Endothelial cell of umbilical vein (primary cell): Measurements from ENCODE around the gene ASTN1. TPM values are rescaled to one million over a fixed set of nuclear protein-coding genes. Genes with fewer than 3 reads are reported as not detected.

Source experiments
- BruUV-seq: library from RNA; stranded (reverse); fragments of 400-500 nt; replicated peaks from 2 replicates; lab custom pipeline; 2021; lab: Mats Ljungman, UMichigan
- CTCF ChIA-PET: fragments of 300-600, 350-600 bp; sonication (Branson Sonifier 250); formaldehyde crosslinking; loops from one replicate; lab custom pipeline; 2021; ENCODE audit warnings: antibody characterized with exemption, inconsistent platforms; lab: Charles Lee
- POLR2A ChIA-PET: fragments of 300-600, 350-600 bp; sonication (Branson Sonifier 250); formaldehyde crosslinking; loops from one replicate; lab custom pipeline; 2021; ENCODE audit warnings: antibody characterized with exemption, inconsistent platforms; lab: Charles Lee
- DNase-seq: peaks from one replicate; pipeline ENCODE4 v3.0.0-alpha.2; 2011; ENCODE audit warnings: low read depth, low spot score
- FAIRE-seq: peaks from 2 replicates; lab custom pipeline; 2011; peaks lifted over from hg19 to GRCh38; lab: Jason Lieb, UNC
- H2AFZ ChIP-seq: 2 replicates; pipeline ENCODE4 v1.6.0; 2012; ENCODE audit warnings: low read depth, low read length, control low read depth, inconsistent platforms
- H3K27ac ChIP-seq: 2 replicates; pipeline ENCODE4 v1.5.1; 2011; ENCODE audit warnings: low read depth, mild to moderate bottlenecking, control low read depth, low read length, moderate library complexity; ENCODE audit not compliant: insufficient read depth
- H3K27me3 ChIP-seq, 2 experiments: 2 replicates each; pipeline versions ENCODE4 v1.6.0 to v1.6.1; 2011; ENCODE audit warnings: low read length in 2 of 2, mixed read lengths in 1 of 2; ENCODE audit not compliant: control insufficient read depth in 2 of 2, insufficient read depth in 2 of 2
- H3K36me3 ChIP-seq, 2 experiments: 2 replicates in 1 of 2; 3 replicates in 1 of 2; pipeline ENCODE4 v1.5.1; 2011; ENCODE audit warnings: low read length in 2 of 2, mild to moderate bottlenecking in 1 of 2, moderate library complexity in 1 of 2; ENCODE audit not compliant: control insufficient read depth in 2 of 2, insufficient read depth in 2 of 2; ENCODE audit errors: extremely low read depth in 1 of 2
- H3K4me1 ChIP-seq: 3 replicates; pipeline ENCODE4 v1.5.1; 2011; ENCODE audit warnings: mild to moderate bottlenecking, low read length; ENCODE audit not compliant: control insufficient read depth, insufficient read depth; ENCODE audit errors: extremely low read depth
- H3K4me2 ChIP-seq: 2 replicates; pipeline ENCODE4 v1.6.1; 2011; ENCODE audit warnings: low read length, control low read depth, mixed read lengths; ENCODE audit not compliant: insufficient read depth
- H3K4me3 ChIP-seq, 3 experiments: fragments of 200-600 bp in 1 of 3; sonication (generic), shearing (Covaris generic) in 1 of 3; replicated peaks in 1 of 3; 2 replicates each; pipeline ENCODE4 v1.5.1; 2011 to 2016; ENCODE audit warnings: control low read depth in 3 of 3, low read length in 3 of 3, mild to moderate bottlenecking in 2 of 3, inconsistent platforms in 1 of 3, low read depth in 1 of 3, moderate library complexity in 1 of 3; ENCODE audit not compliant: insufficient read depth in 1 of 3
- H3K79me2 ChIP-seq: 2 replicates; pipeline ENCODE4 v1.6.0; 2012; ENCODE audit warnings: low read length, inconsistent platforms; ENCODE audit not compliant: control insufficient read depth, insufficient read depth
- H3K9ac ChIP-seq: replicated peaks from 2 replicates; pipeline ENCODE3; 2011; ENCODE audit warnings: low read length, control low read depth; ENCODE audit not compliant: insufficient read depth; ENCODE audit errors: extremely low read depth
- H3K9me1 ChIP-seq: replicated peaks from 3 replicates; pipeline ENCODE4 v1.6.0; 2011; ENCODE audit warnings: mild to moderate bottlenecking, low read length; ENCODE audit not compliant: control insufficient read depth, insufficient read depth; ENCODE audit errors: extremely low read depth
- H3K9me3 ChIP-seq: replicated peaks from 2 replicates; pipeline ENCODE4 v1.5.1; 2012; ENCODE audit warnings: low read length, inconsistent platforms; ENCODE audit not compliant: control insufficient read depth, insufficient read depth
- H4K20me1 ChIP-seq: replicated peaks from 2 replicates; pipeline ENCODE3; 2011; ENCODE audit warnings: mild to moderate bottlenecking, low read length; ENCODE audit not compliant: control insufficient read depth, insufficient read depth; ENCODE audit errors: extremely low read depth
- CTCF ChIP-seq, 2 donors: IDR thresholded peaks; 1 replicate in 1 of 2; 2 replicates in 1 of 2; pipeline ENCODE4 v1.5.1; 2011; ENCODE audit warnings: low read length in 2 of 2, mild to moderate bottlenecking in 2 of 2, moderate library complexity in 2 of 2, control low read depth in 1 of 2, inconsistent platforms in 1 of 2, low read depth in 1 of 2; ENCODE audit not compliant: insufficient read depth in 1 of 2; ENCODE audit errors: extremely low read depth in 1 of 2
- EZH2 ChIP-seq: IDR thresholded peaks from 2 replicates; pipeline ENCODE4 v1.6.1; 2012; ENCODE audit warnings: borderline replicate concordance, low read depth, mild to moderate bottlenecking, moderate library complexity, low read length, inconsistent platforms; ENCODE audit not compliant: severe bottlenecking
- FOS ChIP-seq: IDR thresholded peaks from 2 replicates; pipeline ENCODE4 v1.6.1; 2011; ENCODE audit warnings: mild to moderate bottlenecking, low read length, moderate library complexity, borderline replicate concordance; ENCODE audit not compliant: insufficient read depth
- GATA2 ChIP-seq: IDR thresholded peaks from 2 replicates; pipeline ENCODE4 v1.7.0; 2011; ENCODE audit warnings: low read depth, mild to moderate bottlenecking, moderate library complexity, mixed read lengths, low read length; ENCODE audit not compliant: insufficient read length, insufficient read depth
- JUN ChIP-seq: IDR thresholded peaks from 2 replicates; pipeline ENCODE4 v1.6.1; 2011; ENCODE audit warnings: borderline replicate concordance, low read depth; ENCODE audit not compliant: insufficient read length, insufficient read depth
- MYC ChIP-seq: IDR thresholded peaks from one replicate; pipeline ENCODE4 v1.6.1; 2011; ENCODE audit warnings: mild to moderate bottlenecking, low read depth, low read length
- POLR2A ChIP-seq: IDR thresholded peaks from 2 replicates; pipeline ENCODE4 v1.6.1; 2012; ENCODE audit warnings: low read depth, mild to moderate bottlenecking, control low read depth, low read length
- POLR2AphosphoS5 ChIP-seq: IDR thresholded peaks from 2 replicates; pipeline ENCODE4 v1.6.1; 2012; ENCODE audit warnings: low read depth, mild to moderate bottlenecking, control low read depth, low read length, moderate library complexity; ENCODE audit not compliant: insufficient read depth
- dilution Hi-C: fragments of 300-500 bp; cut with MboI; formaldehyde crosslinking; loops from one replicate; pipeline ENCODE4 v1.15.0; 2019; ENCODE audit warnings: low sequenced_read_pairs; ENCODE audit not compliant: extremely low pct_ligation_motif_present
- intact Hi-C: fragments of 100-400 bp; cut with micrococcal nuclease; formaldehyde crosslinking; loops from one replicate; pipeline ENCODE4 v1.10.0; 2022
- polyA plus RNA-seq, 4 experiments: library from polyadenylated mRNA; depleted of rRNA in 3 of 4; stranded (reverse) in 3 of 4; unstranded in 1 of 4; fragments of >200 nt; gene quantifications; 2 replicates each; pipeline versions ENCODE4 v1.2.1 to v1.2.3, GENCODE V29; 2011 to 2012; ENCODE audit warnings: missing spikeins in 1 of 4
- total RNA-seq: library from RNA; stranded (reverse); gene quantifications from 2 replicates; pipeline ENCODE4 v1.2.3, GENCODE V29; 2021
- TF ChIP-seq, protein P1 (sequence below): IDR thresholded peaks from 2 replicates; pipeline ENCODE4 v1.6.1; 2011; ENCODE audit not compliant: insufficient read depth, insufficient read length

ASTN1 gene
- total and polyA plus RNA-seq, 2 donors (not counting 3 experiments of a cell fraction or from before 2014, with no cell fraction given) = 0.04 TPM; not detected in 1

- no peaks in the 10 kb centered on the region for H3K36me3 ChIP-seq
- no peak overlapping the region for H2AFZ ChIP-seq
- no peak overlapping the region for H3K9ac ChIP-seq
- H3K9me1 ChIP-seq = no peaks in the 10 kb centered on the region
- H3K4me3 ChIP-seq = no peak overlapping the region
- dilution Hi-C loops = no loop called here
- H3K27ac ChIP-seq = no peak overlapping the region
- no peaks in the 10 kb centered on the region for H3K27me3 ChIP-seq
- DNase-seq (no peak), FAIRE-seq (no peak)
- H3K4me1 ChIP-seq = peaks cover 4% of the 10 kb centered on the region
- H3K9me3 ChIP-seq = no peaks in the 10 kb centered on the region
- H4K20me1 ChIP-seq = no peaks in the 10 kb centered on the region
- TF ChIP-seq MYC (no peak), EZH2 (no peak), POLR2AphosphoS5 (no peak), JUN (no peak), GATA2 (no peak), FOS (no peak), CTCF (IDR thresholded peaks at IDR 0.05; ENCODE audit: extremely low read depth in 1 of 2, insufficient read depth in 1 of 2, low read depth in 1 of 2, low read length in 2 of 2) (no peak), POLR2A (no peak)
- TF ChIP-seq, protein P1, sequence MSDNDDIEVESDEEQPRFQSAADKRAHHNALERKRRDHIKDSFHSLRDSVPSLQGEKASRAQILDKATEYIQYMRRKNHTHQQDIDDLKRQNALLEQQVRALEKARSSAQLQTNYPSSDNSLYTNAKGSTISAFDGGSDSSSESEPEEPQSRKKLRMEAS = no peak
- BruUV-seq = no TSS peak
- POLR2A ChIA-PET = no interaction called here
- H3K79me2 ChIP-seq = no peaks in the 10 kb centered on the region
- no peak overlapping the region for H3K4me2 ChIP-seq
- intact Hi-C loops = loop anchor here (2.0 to 10.0 kb wide), 4 partner anchors 361 to 1389 kb away; no protein-coding TSS in a partner anchor
- CTCF ChIA-PET = interaction anchor here (0.6 to 5.6 kb wide), 8 partner anchors 16 to 1750 kb away, joined by 3 to 183 read pairs (median 5); no protein-coding TSS in a partner anchor
These were observed 268.3 kb downstream of the ASTN1 start for GRCh38 chr1:176896216-176896615.
